Ascending aorta (tissue), 2 donors: ENCODE data around the gene LPCAT2. TPM values are rescaled to one million over a fixed set of nuclear protein-coding genes. Genes with fewer than 3 reads are reported as not detected.
A peak's percentile ranks its signal among the peaks of the same experiment; 100 is the strongest.

Experiments used
- DNase-seq, 2 donors: peaks; one replicate each; pipeline ENCODE4 v3.0.0-alpha.2; 2019; ENCODE audit warnings: low spot score in 2 of 2
- H3K27ac ChIP-seq, 2 donors: fragments of 200-600 bp; sonication (generic); one replicate each; pipeline ENCODE4 v1.5.1; 2016 to 2017; ENCODE audit warnings: mild to moderate bottlenecking in 1 of 2
- H3K27me3 ChIP-seq: fragments of 200-600 bp; sonication (generic); one replicate; pipeline ENCODE4 v1.5.1; 2017
- H3K36me3 ChIP-seq, 2 donors: fragments of 200-600 bp; sonication (generic); one replicate each; pipeline ENCODE4 v1.5.1; 2016
- H3K4me1 ChIP-seq, 2 donors: fragments of 200-600 bp; sonication (generic); one replicate each; pipeline ENCODE4 v1.5.1; 2016 to 2017; ENCODE audit warnings: mild to moderate bottlenecking in 1 of 2
- H3K4me3 ChIP-seq, 2 donors: fragments of 200-600 bp; sonication (generic); one replicate each; pipeline ENCODE4 v1.5.1; 2016 to 2017; ENCODE audit warnings: mild to moderate bottlenecking in 1 of 2
- H3K9me3 ChIP-seq, 2 donors: fragments of 200-600 bp; sonication (generic); one replicate each; pipeline ENCODE4 v1.5.1; 2016
- intact Hi-C: fragments of 100-400 bp; cut with DNase I; formaldehyde crosslinking; loops from one replicate; pipeline ENCODE4 v1.15.1; 2023
- total RNA-seq: library from RNA; depleted of rRNA; stranded (reverse); fragments of >200 nt; gene quantifications from one replicate; pipeline ENCODE4 v1.1.0, GENCODE V29; 2016
- TF ChIP-seq, protein P1 (sequence below), 3 experiments: fragments of 200-600 bp in 2 of 3; fragments of 450-650 bp in 1 of 3; sonication (generic) in 2 of 3; IDR thresholded peaks; one replicate each; pipeline ENCODE4 v1.5.1; 2016 to 2019; ENCODE audit warnings: antibody characterized with exemption in 3 of 3, mild to moderate bottlenecking in 1 of 3, moderate library complexity in 1 of 3

Gene LPCAT2
- total RNA-seq, 1 donor from 2014 or later = 44.2 TPM

GRCh38 chr16:55559233-55559632 lies 50.4 kb downstream of the LPCAT2 start:
- DNase-seq = no peak
- no peaks in the 10 kb centered on the region for H3K36me3 ChIP-seq
- TF ChIP-seq, protein P1, sequence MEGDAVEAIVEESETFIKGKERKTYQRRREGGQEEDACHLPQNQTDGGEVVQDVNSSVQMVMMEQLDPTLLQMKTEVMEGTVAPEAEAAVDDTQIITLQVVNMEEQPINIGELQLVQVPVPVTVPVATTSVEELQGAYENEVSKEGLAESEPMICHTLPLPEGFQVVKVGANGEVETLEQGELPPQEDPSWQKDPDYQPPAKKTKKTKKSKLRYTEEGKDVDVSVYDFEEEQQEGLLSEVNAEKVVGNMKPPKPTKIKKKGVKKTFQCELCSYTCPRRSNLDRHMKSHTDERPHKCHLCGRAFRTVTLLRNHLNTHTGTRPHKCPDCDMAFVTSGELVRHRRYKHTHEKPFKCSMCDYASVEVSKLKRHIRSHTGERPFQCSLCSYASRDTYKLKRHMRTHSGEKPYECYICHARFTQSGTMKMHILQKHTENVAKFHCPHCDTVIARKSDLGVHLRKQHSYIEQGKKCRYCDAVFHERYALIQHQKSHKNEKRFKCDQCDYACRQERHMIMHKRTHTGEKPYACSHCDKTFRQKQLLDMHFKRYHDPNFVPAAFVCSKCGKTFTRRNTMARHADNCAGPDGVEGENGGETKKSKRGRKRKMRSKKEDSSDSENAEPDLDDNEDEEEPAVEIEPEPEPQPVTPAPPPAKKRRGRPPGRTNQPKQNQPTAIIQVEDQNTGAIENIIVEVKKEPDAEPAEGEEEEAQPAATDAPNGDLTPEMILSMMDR (IDR thresholded peaks at IDR 0.05) = no peak
- no peaks in the 10 kb centered on the region for H3K9me3 ChIP-seq
- H3K27ac ChIP-seq = peak overlapping the region in 1 of 2 donors; percentile 9
- H3K4me1 ChIP-seq = peaks cover 6 to 9% of the 10 kb centered on the region in 2 donors
- intact Hi-C loops = no loop called here
- no peak overlapping the region for H3K4me3 ChIP-seq
- no peaks in the 10 kb centered on the region for H3K27me3 ChIP-seq

DNA sequence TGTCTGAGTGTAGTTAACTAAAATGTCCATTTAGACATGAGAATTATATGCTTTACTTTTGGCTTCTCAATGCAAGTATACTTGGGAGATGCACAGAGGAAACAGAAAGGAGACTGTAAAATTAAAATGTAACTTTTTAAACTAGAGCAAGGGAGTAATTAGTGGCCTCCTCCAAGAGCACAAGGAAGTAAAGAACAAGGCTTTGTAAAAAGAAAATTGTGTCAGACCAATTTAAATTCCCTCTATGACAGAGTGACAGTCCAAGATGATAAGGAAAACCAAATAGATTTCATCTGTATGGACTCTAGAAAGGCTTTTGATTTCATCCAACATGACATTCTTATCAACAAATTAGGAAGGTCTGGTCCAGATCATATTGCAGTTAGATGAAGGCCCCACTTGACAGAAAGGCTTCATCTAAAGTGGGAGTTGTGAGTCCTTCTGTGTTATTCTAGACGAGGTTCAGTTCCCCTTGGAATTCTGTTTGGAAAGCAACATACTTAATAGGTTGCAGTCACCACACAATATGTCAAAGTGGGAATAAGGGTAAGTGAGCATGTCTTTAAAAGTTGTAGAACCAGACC lies 51.2 kb downstream of the LPCAT2 start:
- peaks cover 6 to 9% of the 10 kb centered on the region in 2 donors for H3K4me1 ChIP-seq
- H3K27ac ChIP-seq = no peak overlapping the region
- intact Hi-C loops = no loop called here
- H3K27me3 ChIP-seq = no peaks in the 10 kb centered on the region
- no peak overlapping the region for H3K4me3 ChIP-seq
- no peaks in the 10 kb centered on the region for H3K36me3 ChIP-seq
- TF ChIP-seq, protein P1 (IDR thresholded peaks at IDR 0.05) = no peak
- no peak for DNase-seq
- no peaks in the 10 kb centered on the region for H3K9me3 ChIP-seq

GRCh38 chr16:55561319-55561848 lies 52.5 kb downstream of the LPCAT2 start:
- Histone ChIP-seq H3K9me3 (no peaks in the 10 kb centered on the region), H3K4me3 (no peak overlapping the region), H3K36me3 (no peaks in the 10 kb centered on the region), H3K27ac (no peak overlapping the region), H3K27me3 (no peaks in the 10 kb centered on the region), H3K4me1 (peaks cover 6 to 9% of the 10 kb centered on the region in 2 donors)
- TF ChIP-seq, protein P1 (IDR thresholded peaks at IDR 0.05) = no peak
- no peak for DNase-seq
- intact Hi-C loops = no loop called here

DNA sequence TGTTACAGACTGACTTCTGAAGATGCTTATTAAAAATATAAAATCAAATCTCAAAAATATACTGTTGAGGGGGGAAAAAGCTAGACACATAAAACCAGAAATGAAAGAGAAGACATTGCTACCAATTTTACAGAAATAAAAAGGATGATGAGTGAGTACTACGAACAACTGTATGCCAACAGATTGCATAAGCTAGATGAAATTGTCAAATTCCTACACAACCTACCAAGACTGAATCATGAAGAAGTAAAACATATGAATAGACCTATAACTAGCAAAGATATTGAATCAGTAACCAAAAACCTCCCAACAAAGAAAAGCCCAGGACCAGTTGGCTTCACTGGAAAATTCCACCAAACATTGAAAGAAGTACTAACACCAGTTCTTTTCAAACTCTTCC lies 54.1 kb downstream of the LPCAT2 start:
- TF ChIP-seq, protein P1 (IDR thresholded peaks at IDR 0.05) = no peak
- H3K4me1 ChIP-seq = peaks cover 6 to 9% of the 10 kb centered on the region in 2 donors
- no peak overlapping the region for H3K27ac ChIP-seq
- intact Hi-C loops = no loop called here
- no peaks in the 10 kb centered on the region for H3K36me3 ChIP-seq
- H3K27me3 ChIP-seq = no peaks in the 10 kb centered on the region
- H3K4me3 ChIP-seq = no peak overlapping the region
- no peak for DNase-seq
- H3K9me3 ChIP-seq = no peaks in the 10 kb centered on the region

DNA sequence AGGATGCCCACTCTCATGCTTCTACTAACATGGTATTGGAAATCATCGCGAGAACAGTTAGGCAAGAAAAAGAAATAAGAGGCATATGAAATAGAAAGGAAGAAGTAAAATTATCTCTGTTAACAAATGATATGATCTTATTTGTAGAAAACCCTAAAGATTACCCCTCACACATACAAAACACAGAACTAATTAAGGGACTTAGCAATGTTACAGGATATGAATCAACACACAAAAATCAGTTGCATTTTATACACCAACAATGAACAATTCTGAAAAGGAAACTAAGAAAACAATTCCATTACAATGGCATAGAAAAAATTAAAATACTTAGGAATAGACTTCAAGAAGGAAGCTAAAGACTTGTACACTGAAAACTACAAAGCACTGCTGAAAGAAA lies 54.9 kb downstream of the LPCAT2 start:
- Histone ChIP-seq H3K27ac (no peak overlapping the region), H3K4me3 (no peak overlapping the region), H3K9me3 (no peaks in the 10 kb centered on the region), H3K27me3 (no peaks in the 10 kb centered on the region), H3K4me1 (peaks cover under 1 to 3% of the 10 kb centered on the region in 2 donors), H3K36me3 (no peaks in the 10 kb centered on the region)
- intact Hi-C loops = no loop called here
- DNase-seq = no peak
- TF ChIP-seq, protein P1 (IDR thresholded peaks at IDR 0.05) = no peak
